ENCODE measurements around the gene FLG2.

Gene FLG2

GRCh38 chr1:152348447-152348846 is 11.4 kb downstream of the FLG2 start:
- TF ChIP-seq ZFX (IDR thresholded peaks at IDR 0.05; ENCODE audit: borderline replicate concordance) = no peak
- peak; percentile 59 for TF ChIP-seq CTCF (IDR thresholded peaks at IDR 0.05)
- H3K27ac ChIP-seq = no peak overlapping the region

- H3K27ac ChIP-seq = no peak overlapping the region
- TF ChIP-seq CTCF (IDR thresholded peaks at IDR 0.05) (peak; percentile 99), ZFX (IDR thresholded peaks at IDR 0.05; ENCODE audit: borderline replicate concordance) (no peak)
Measured at GRCh38 chr1:152347116-152347728, 12.6 kb downstream of the FLG2 start.

- H3K27ac ChIP-seq = no peak overlapping the region
- TF ChIP-seq ZFX (IDR thresholded peaks at IDR 0.05; ENCODE audit: borderline replicate concordance) (no peak), CTCF (IDR thresholded peaks at IDR 0.05) (no peak)
Measured at GRCh38 chr1:152344438-152344837, 15.4 kb downstream of the FLG2 start.

GRCh38 chr1:152343006-152343405 is 16.8 kb downstream of the FLG2 start:
- no peak for TF ChIP-seq ZFX (IDR thresholded peaks at IDR 0.05; ENCODE audit: borderline replicate concordance)
- TF ChIP-seq CTCF (IDR thresholded peaks at IDR 0.05) = no peak
- no peak overlapping the region for H3K27ac ChIP-seq

- H3K27ac ChIP-seq = no peak overlapping the region
- TF ChIP-seq ZFX (IDR thresholded peaks at IDR 0.05; ENCODE audit: borderline replicate concordance) = no peak
- TF ChIP-seq CTCF (IDR thresholded peaks at IDR 0.05) = no peak
Measured at GRCh38 chr1:152335399-152335798, 24.4 kb downstream of the FLG2 start.

GRCh38 chr1:152328801-152329391 is 30.9 kb downstream of the FLG2 start:
- no peak overlapping the region for H3K27ac ChIP-seq
- no peak for TF ChIP-seq ZFX (IDR thresholded peaks at IDR 0.05; ENCODE audit: borderline replicate concordance)
- TF ChIP-seq CTCF (IDR thresholded peaks at IDR 0.05) = no peak

- H3K27ac ChIP-seq = no peak within 1 kb of the TSS
- TF ChIP-seq CTCF (IDR thresholded peaks at IDR 0.05) = no peak
- no peak for TF ChIP-seq ZFX (IDR thresholded peaks at IDR 0.05; ENCODE audit: borderline replicate concordance)
Measured at GRCh38 chr1:152325111-152325510, 34.7 kb downstream of the FLG2 start, which contains the start of gene FLG. FLG (minus strand) TSS chr1:152325239; CDS start chr1:152315456, 9,783 bp downstream.

Measured in 22Rv1 (cell line).